SK-N-SH (cell line): ENCODE measurements around the gene PNMA3. TPM values are rescaled to one million over a fixed set of nuclear protein-coding genes. Genes with fewer than 3 reads are reported as not detected.

Experiments
- CTCF ChIA-PET: fragments of 300-600, 350-600 bp; formaldehyde crosslinking; extraction: SDS; loops from one replicate; lab custom pipeline; 2021; lab: Yijun Ruan, JAX
- POLR2A ChIA-PET: fragments of 350-600 bp; sonication (Branson Sonifier 250); formaldehyde crosslinking; extraction: SDS; loops from one replicate; lab custom pipeline; 2020; ENCODE audit warnings: antibody characterized with exemption, inconsistent platforms; lab: Yijun Ruan, JAX
- DNase-seq: peaks from one replicate; pipeline ENCODE4 v3.0.0; 2012
- H2AFZ ChIP-seq: fragments of 200-600 bp; sonication (generic); 2 replicates; pipeline ENCODE4 v1.8.1; 2016; ENCODE audit warnings: antibody characterized with exemption, mild to moderate bottlenecking, low read depth
- H3F3A ChIP-seq: fragments of 200-600 bp; sonication (generic); replicated peaks from 2 replicates; pipeline ENCODE3; 2016; ENCODE audit warnings: antibody characterized with exemption, mild to moderate bottlenecking; ENCODE audit not compliant: insufficient read depth
- H3K27ac ChIP-seq, 2 experiments: fragments of 200-500 bp in 1 of 2; fragments of 200-600 bp in 1 of 2; sonication (Bioruptor generic) in 1 of 2; sonication (generic), shearing (Covaris generic) in 1 of 2; 2 replicates each; pipeline versions ENCODE4 v1.5.1 to v1.6.1; 2014 to 2016; ENCODE audit warnings: low read depth in 2 of 2, inconsistent platforms in 1 of 2, low read length in 1 of 2, mild to moderate bottlenecking in 1 of 2, mixed read lengths in 1 of 2
- H3K27me3 ChIP-seq: fragments of 200-600 bp; sonication (generic), shearing (Covaris generic); 2 replicates; pipeline ENCODE4 v1.6.1; 2016; ENCODE audit warnings: mixed run types; ENCODE audit not compliant: insufficient read depth
- H3K36me3 ChIP-seq, 2 experiments: fragments of 200-500 bp in 1 of 2; fragments of 200-600 bp in 1 of 2; sonication (Bioruptor generic) in 1 of 2; sonication (generic) in 1 of 2; replicated peaks in 1 of 2; 2 replicates each; pipeline versions ENCODE3 to v1.5.1; 2014 to 2016; ENCODE audit warnings: low read length in 1 of 2, mild to moderate bottlenecking in 1 of 2; ENCODE audit not compliant: insufficient read depth in 2 of 2, control insufficient read depth in 1 of 2
- H3K4me1 ChIP-seq, 2 experiments: fragments of 200-500 bp in 1 of 2; fragments of 200-600 bp in 1 of 2; sonication (Bioruptor generic) in 1 of 2; sonication (generic), shearing (Covaris generic) in 1 of 2; 2 replicates each; pipeline versions ENCODE4 v1.5.1 to v1.6.1; 2014 to 2016; ENCODE audit warnings: low read depth in 1 of 2, low read length in 1 of 2, mixed run types in 1 of 2; ENCODE audit not compliant: insufficient read depth in 2 of 2, control insufficient read depth in 1 of 2
- H3K4me2 ChIP-seq: fragments of 200-600 bp; sonication (generic), shearing (Covaris generic); 2 replicates; pipeline ENCODE4 v1.6.1; 2017; ENCODE audit warnings: mixed run types
- H3K4me3 ChIP-seq, 2 experiments: fragments of 200-500 bp in 1 of 2; fragments of 200-600 bp in 1 of 2; sonication (Bioruptor generic) in 1 of 2; sonication (generic), shearing (Covaris generic) in 1 of 2; 2 replicates each; pipeline versions ENCODE4 v1.5.1 to v1.8.1; 2014 to 2016; ENCODE audit warnings: low read depth in 2 of 2, inconsistent platforms in 1 of 2, low read length in 1 of 2, mild to moderate bottlenecking in 1 of 2, mixed read lengths in 1 of 2, moderate library complexity in 1 of 2
- H3K79me2 ChIP-seq: fragments of 200-600 bp; sonication (generic); 2 replicates; pipeline ENCODE4 v1.8.1; 2017; ENCODE audit warnings: mild to moderate bottlenecking; ENCODE audit not compliant: insufficient read depth
- H3K9ac ChIP-seq: fragments of 200-600 bp; sonication (generic); 2 replicates; pipeline ENCODE4 v1.6.1; 2017; ENCODE audit warnings: mixed run types
- H3K9me2 ChIP-seq: fragments of 200-600 bp; sonication (generic); 2 replicates; pipeline ENCODE4 v1.6.1; 2017; ENCODE audit warnings: mixed run types
- H3K9me3 ChIP-seq: fragments of 200-600 bp; sonication (generic); 2 replicates; pipeline ENCODE4 v1.6.1; 2017; ENCODE audit warnings: mixed run types, mild to moderate bottlenecking, moderate library complexity
- H4K20me1 ChIP-seq: fragments of 200-600 bp; sonication (generic); 2 replicates; pipeline ENCODE4 v1.6.1; 2017; ENCODE audit warnings: mild to moderate bottlenecking, mixed run types; ENCODE audit not compliant: insufficient read depth
- CTCF ChIP-seq: fragments of 200-600 bp; sonication (generic); IDR thresholded peaks from 2 replicates; pipeline ENCODE4 v1.6.1; 2017; ENCODE audit warnings: antibody characterized with exemption, mild to moderate bottlenecking, moderate library complexity
- EP300 ChIP-seq, 2 experiments: IDR thresholded peaks; 2 replicates each; pipeline versions ENCODE4 v1.4.0 to v1.6.1; 2012; ENCODE audit warnings: borderline replicate concordance in 1 of 2, low read depth in 1 of 2, low read length in 1 of 2
- EZH2phosphoT487 ChIP-seq: fragments of 200-600 bp; sonication (generic); IDR thresholded peaks from 2 replicates; pipeline ENCODE4 v1.6.1; 2017; ENCODE audit warnings: low read depth, mixed run types, mild to moderate bottlenecking, antibody characterized with exemption, moderate library complexity, borderline replicate concordance
- FOXJ3 ChIP-seq: sonication (generic); formaldehyde crosslinking; IDR thresholded peaks from 2 replicates; pipeline ENCODE4 v1.5.1; 2020; ENCODE audit warnings: mild to moderate bottlenecking, missing genetic modification reagents
- GATA2 ChIP-seq: sonication (generic); formaldehyde crosslinking; IDR thresholded peaks from 2 replicates; pipeline ENCODE4 v1.5.0; 2020; ENCODE audit warnings: mild to moderate bottlenecking, missing genetic modification reagents
- NFIC ChIP-seq: IDR thresholded peaks from 2 replicates; pipeline ENCODE4 v1.4.0; 2012; ENCODE audit warnings: borderline replicate concordance
- RAD21 ChIP-seq: IDR thresholded peaks from 2 replicates; pipeline ENCODE4 v1.6.1; 2012; ENCODE audit warnings: mild to moderate bottlenecking, low read length
- REST ChIP-seq: IDR thresholded peaks from 2 replicates; pipeline ENCODE4 v1.6.1; 2012; ENCODE audit warnings: mild to moderate bottlenecking, low read depth, low read length, moderate library complexity
- RFX5 ChIP-seq: IDR thresholded peaks from 2 replicates; pipeline ENCODE4 v1.6.1; 2012; ENCODE audit warnings: mild to moderate bottlenecking, improper control_type of control experiment, low read length
- SMC3 ChIP-seq: IDR thresholded peaks from 2 replicates; pipeline ENCODE4 v1.6.1; 2012; ENCODE audit warnings: low read depth, low read length, improper control_type of control experiment
- TCF12 ChIP-seq: IDR thresholded peaks from 2 replicates; pipeline ENCODE4 v1.4.0; 2012
- ZBTB33 ChIP-seq: IDR thresholded peaks from 2 replicates; pipeline ENCODE4 v1.4.0; 2012; ENCODE audit warnings: low read depth, borderline replicate concordance
- WGBS: methylation state at CpG from one replicate; pipeline ENCODE4 v1.1.6; 2017; ENCODE audit warnings: low lambda C conversion rate; 5-methylcytosine and 5-hydroxymethylcytosine counted together
- polyA plus RNA-seq, 3 experiments: library from polyadenylated mRNA; depleted of rRNA; stranded (reverse); fragments of >200 nt; gene quantifications; 2 replicates each; pipeline ENCODE4 v1.2.3, GENCODE V29; 2012

Gene PNMA3
- polyA plus RNA-seq, 1 of the 3 experiments (the other 2 are of a cell fraction), result 0.12 TPM

- Histone ChIP-seq H3K9me2 (no peaks in the 10 kb centered on the region), H3K9me3 (no peaks in the 10 kb centered on the region), H2AFZ (no peak overlapping the region), H4K20me1 (no peaks in the 10 kb centered on the region), H3K4me2 (no peak overlapping the region), H3K27me3 (peaks cover 19% of the 10 kb centered on the region), H3F3A (no peaks in the 10 kb centered on the region), H3K27ac (no peak overlapping the region), H3K9ac (no peak overlapping the region), H3K79me2 (no peaks in the 10 kb centered on the region), H3K4me1 (no peaks in the 10 kb centered on the region), H3K4me3 (no peak overlapping the region), H3K36me3 (no peaks in the 10 kb centered on the region)
- WGBS, result 0% methylated on average over 2 of the region's 2 CpGs
- ChIA-PET POLR2A (no interaction called here), CTCF (interaction anchor here (2.6 kb wide), 1 partner anchor 17 kb away, joined by 10 read pairs; no protein-coding TSS in a partner anchor)
- no peak for TF ChIP-seq ZBTB33
- TF ChIP-seq RFX5, result no peak
- TF ChIP-seq RAD21, result no peak
- TF ChIP-seq TCF12, result no peak
- TF ChIP-seq SMC3, result no peak
- no peak for TF ChIP-seq REST
- TF ChIP-seq NFIC, result no peak
- TF ChIP-seq EZH2phosphoT487, result no peak
- no peak for TF ChIP-seq EP300 (IDR thresholded peaks at IDR 0.05; ENCODE audit: borderline replicate concordance in 1 of 2, low read depth in 1 of 2, low read length in 1 of 2)
- no peak for TF ChIP-seq GATA2 (CRISPR knock-in tag)
- DNase-seq, result no peak
These were observed 7.2 kb upstream of the PNMA3 start for GRCh38 chrX:153049093-153049492.

GRCh38 chrX:153052534-153052933 is 3.7 kb upstream of the PNMA3 start:
- TF ChIP-seq CTCF, result peak; percentile 24
- no peak for TF ChIP-seq FOXJ3 (CRISPR knock-in tag)
- no peak for TF ChIP-seq EZH2phosphoT487
- peaks cover 16% of the 10 kb centered on the region for H3K27me3 ChIP-seq
- no peak overlapping the region for H3K27ac ChIP-seq
- no peaks in the 10 kb centered on the region for H3K79me2 ChIP-seq
- H3K36me3 ChIP-seq, result no peaks in the 10 kb centered on the region
- no peaks in the 10 kb centered on the region for H4K20me1 ChIP-seq
- no peaks in the 10 kb centered on the region for H3F3A ChIP-seq
- WGBS, result 0% methylated on average over 1 of the region's 1 CpG
- H3K4me3 ChIP-seq, result no peak overlapping the region
- no peak overlapping the region for H2AFZ ChIP-seq
- H3K9ac ChIP-seq, result no peak overlapping the region
- DNase-seq, result no peak
- POLR2A ChIA-PET, result no interaction called here
- no peak overlapping the region for H3K4me2 ChIP-seq
- H3K9me2 ChIP-seq, result no peaks in the 10 kb centered on the region
- CTCF ChIA-PET, result interaction anchor here (1.2 to 1.4 kb wide), 3 partner anchors 10 to 388 kb away, joined by 3 to 4 read pairs (median 4); no protein-coding TSS in a partner anchor
- no peaks in the 10 kb centered on the region; a peak in 1 of 4 replicates for H3K4me1 ChIP-seq
- no peaks in the 10 kb centered on the region for H3K9me3 ChIP-seq
